Endothelial cell of umbilical vein (primary cell): ENCODE results near the gene BICRA. TPM values are rescaled to one million over a fixed set of nuclear protein-coding genes. Genes with fewer than 3 reads are reported as not detected.

Source experiments
- BruUV-seq: library from RNA; stranded (reverse); fragments of 400-500 nt; replicated peaks from 2 replicates; lab custom pipeline; 2021; lab: Mats Ljungman, UMichigan
- CTCF ChIA-PET: fragments of 300-600, 350-600 bp; sonication (Branson Sonifier 250); formaldehyde crosslinking; loops from one replicate; lab custom pipeline; 2021; ENCODE audit warnings: antibody characterized with exemption, inconsistent platforms; lab: Charles Lee
- POLR2A ChIA-PET: fragments of 300-600, 350-600 bp; sonication (Branson Sonifier 250); formaldehyde crosslinking; loops from one replicate; lab custom pipeline; 2021; ENCODE audit warnings: antibody characterized with exemption, inconsistent platforms; lab: Charles Lee
- DNase-seq: peaks from one replicate; pipeline ENCODE4 v3.0.0-alpha.2; 2011; ENCODE audit warnings: low read depth, low spot score
- FAIRE-seq: peaks from 2 replicates; lab custom pipeline; 2011; peaks lifted over from hg19 to GRCh38; lab: Jason Lieb, UNC
- H2AFZ ChIP-seq: 2 replicates; pipeline ENCODE4 v1.6.0; 2012; ENCODE audit warnings: low read depth, low read length, control low read depth, inconsistent platforms
- H3K27ac ChIP-seq: 2 replicates; pipeline ENCODE4 v1.5.1; 2011; ENCODE audit warnings: low read depth, mild to moderate bottlenecking, control low read depth, low read length, moderate library complexity; ENCODE audit not compliant: insufficient read depth
- H3K27me3 ChIP-seq, 2 experiments: 2 replicates each; pipeline versions ENCODE4 v1.6.0 to v1.6.1; 2011; ENCODE audit warnings: low read length in 2 of 2, mixed read lengths in 1 of 2; ENCODE audit not compliant: control insufficient read depth in 2 of 2, insufficient read depth in 2 of 2
- H3K36me3 ChIP-seq, 2 experiments: 2 replicates in 1 of 2; 3 replicates in 1 of 2; pipeline ENCODE4 v1.5.1; 2011; ENCODE audit warnings: low read length in 2 of 2, mild to moderate bottlenecking in 1 of 2, moderate library complexity in 1 of 2; ENCODE audit not compliant: control insufficient read depth in 2 of 2, insufficient read depth in 2 of 2; ENCODE audit errors: extremely low read depth in 1 of 2
- H3K4me1 ChIP-seq: 3 replicates; pipeline ENCODE4 v1.5.1; 2011; ENCODE audit warnings: mild to moderate bottlenecking, low read length; ENCODE audit not compliant: control insufficient read depth, insufficient read depth; ENCODE audit errors: extremely low read depth
- H3K4me2 ChIP-seq: 2 replicates; pipeline ENCODE4 v1.6.1; 2011; ENCODE audit warnings: low read length, control low read depth, mixed read lengths; ENCODE audit not compliant: insufficient read depth
- H3K4me3 ChIP-seq, 3 experiments: fragments of 200-600 bp in 1 of 3; sonication (generic), shearing (Covaris generic) in 1 of 3; replicated peaks in 1 of 3; 2 replicates each; pipeline ENCODE4 v1.5.1; 2011 to 2016; ENCODE audit warnings: control low read depth in 3 of 3, low read length in 3 of 3, mild to moderate bottlenecking in 2 of 3, inconsistent platforms in 1 of 3, low read depth in 1 of 3, moderate library complexity in 1 of 3; ENCODE audit not compliant: insufficient read depth in 1 of 3
- H3K79me2 ChIP-seq: 2 replicates; pipeline ENCODE4 v1.6.0; 2012; ENCODE audit warnings: low read length, inconsistent platforms; ENCODE audit not compliant: control insufficient read depth, insufficient read depth
- H3K9ac ChIP-seq: replicated peaks from 2 replicates; pipeline ENCODE3; 2011; ENCODE audit warnings: low read length, control low read depth; ENCODE audit not compliant: insufficient read depth; ENCODE audit errors: extremely low read depth
- H3K9me1 ChIP-seq: replicated peaks from 3 replicates; pipeline ENCODE4 v1.6.0; 2011; ENCODE audit warnings: mild to moderate bottlenecking, low read length; ENCODE audit not compliant: control insufficient read depth, insufficient read depth; ENCODE audit errors: extremely low read depth
- H3K9me3 ChIP-seq: replicated peaks from 2 replicates; pipeline ENCODE4 v1.5.1; 2012; ENCODE audit warnings: low read length, inconsistent platforms; ENCODE audit not compliant: control insufficient read depth, insufficient read depth
- H4K20me1 ChIP-seq: replicated peaks from 2 replicates; pipeline ENCODE3; 2011; ENCODE audit warnings: mild to moderate bottlenecking, low read length; ENCODE audit not compliant: control insufficient read depth, insufficient read depth; ENCODE audit errors: extremely low read depth
- CTCF ChIP-seq, 2 donors: IDR thresholded peaks; 1 replicate in 1 of 2; 2 replicates in 1 of 2; pipeline ENCODE4 v1.5.1; 2011; ENCODE audit warnings: low read length in 2 of 2, mild to moderate bottlenecking in 2 of 2, moderate library complexity in 2 of 2, control low read depth in 1 of 2, inconsistent platforms in 1 of 2, low read depth in 1 of 2; ENCODE audit not compliant: insufficient read depth in 1 of 2; ENCODE audit errors: extremely low read depth in 1 of 2
- EZH2 ChIP-seq: IDR thresholded peaks from 2 replicates; pipeline ENCODE4 v1.6.1; 2012; ENCODE audit warnings: borderline replicate concordance, low read depth, mild to moderate bottlenecking, moderate library complexity, low read length, inconsistent platforms; ENCODE audit not compliant: severe bottlenecking
- FOS ChIP-seq: IDR thresholded peaks from 2 replicates; pipeline ENCODE4 v1.6.1; 2011; ENCODE audit warnings: mild to moderate bottlenecking, low read length, moderate library complexity, borderline replicate concordance; ENCODE audit not compliant: insufficient read depth
- GATA2 ChIP-seq: IDR thresholded peaks from 2 replicates; pipeline ENCODE4 v1.7.0; 2011; ENCODE audit warnings: low read depth, mild to moderate bottlenecking, moderate library complexity, mixed read lengths, low read length; ENCODE audit not compliant: insufficient read length, insufficient read depth
- JUN ChIP-seq: IDR thresholded peaks from 2 replicates; pipeline ENCODE4 v1.6.1; 2011; ENCODE audit warnings: borderline replicate concordance, low read depth; ENCODE audit not compliant: insufficient read length, insufficient read depth
- MAX ChIP-seq: IDR thresholded peaks from 2 replicates; pipeline ENCODE4 v1.6.1; 2011; ENCODE audit not compliant: insufficient read depth, insufficient read length
- MYC ChIP-seq: IDR thresholded peaks from one replicate; pipeline ENCODE4 v1.6.1; 2011; ENCODE audit warnings: mild to moderate bottlenecking, low read depth, low read length
- POLR2A ChIP-seq: IDR thresholded peaks from 2 replicates; pipeline ENCODE4 v1.6.1; 2012; ENCODE audit warnings: low read depth, mild to moderate bottlenecking, control low read depth, low read length
- dilution Hi-C: fragments of 300-500 bp; cut with MboI; formaldehyde crosslinking; loops from one replicate; pipeline ENCODE4 v1.15.0; 2019; ENCODE audit warnings: low sequenced_read_pairs; ENCODE audit not compliant: extremely low pct_ligation_motif_present
- intact Hi-C: fragments of 100-400 bp; cut with micrococcal nuclease; formaldehyde crosslinking; loops from one replicate; pipeline ENCODE4 v1.10.0; 2022
- polyA plus RNA-seq, 4 experiments: library from polyadenylated mRNA; depleted of rRNA in 3 of 4; stranded (reverse) in 3 of 4; unstranded in 1 of 4; fragments of >200 nt; gene quantifications; 2 replicates each; pipeline versions ENCODE4 v1.2.1 to v1.2.3, GENCODE V29; 2011 to 2012; ENCODE audit warnings: missing spikeins in 1 of 4
- total RNA-seq: library from RNA; stranded (reverse); gene quantifications from 2 replicates; pipeline ENCODE4 v1.2.3, GENCODE V29; 2021

Gene BICRA
- total and polyA plus RNA-seq, 2 donors (not counting 3 experiments of a cell fraction or from before 2014, with no cell fraction given) = 3.8 to 20.5 TPM

GRCh38 chr19:47723581-47723940, 114.6 kb downstream of the BICRA start:
- DNase-seq = no peak
- Histone ChIP-seq H2AFZ (no peak overlapping the region), H3K79me2 (peaks cover 10% of the 10 kb centered on the region), H3K9ac (no peak overlapping the region), H3K9me3 (no peaks in the 10 kb centered on the region), H3K36me3 (peaks cover 14 to 23% of the 10 kb centered on the region in 2 experiments), H4K20me1 (no peaks in the 10 kb centered on the region), H3K4me1 (peaks cover 11% of the 10 kb centered on the region), H3K9me1 (no peaks in the 10 kb centered on the region), H3K4me3 (no peak overlapping the region), H3K27ac (no peak overlapping the region), H3K4me2 (no peak overlapping the region), H3K27me3 (no peaks in the 10 kb centered on the region)
- no TSS peak for BruUV-seq
- no peak for FAIRE-seq
- no peak for TF ChIP-seq POLR2A
- TF ChIP-seq MAX = no peak
- no peak for TF ChIP-seq GATA2
- TF ChIP-seq EZH2 = no peak
- TF ChIP-seq CTCF (IDR thresholded peaks at IDR 0.05; ENCODE audit: extremely low read depth in 1 of 2, insufficient read depth in 1 of 2, low read depth in 1 of 2, low read length in 2 of 2) = no peak
- TF ChIP-seq FOS = no peak
- no peak for TF ChIP-seq JUN
- no peak for TF ChIP-seq MYC
- POLR2A ChIA-PET = interaction anchor here (0.6 to 1.1 kb wide), 2 partner anchors 10 to 102 kb away, joined by 3 to 4 read pairs; no protein-coding TSS in a partner anchor
- intact Hi-C loops (no loop called here), dilution Hi-C loops (no loop called here)
- CTCF ChIA-PET = interaction anchor here (4.9 kb wide), 1 partner anchor 10 kb away, joined by 32 read pairs; the partner anchor contains the start of gene EHD2
